Caki2 (cell line): ENCODE data around the gene RNPS1. TPM values are rescaled to one million over a fixed set of nuclear protein-coding genes. Genes with fewer than 3 reads are reported as not detected.

Experiments
- DNase-seq: peaks from one replicate; pipeline ENCODE4 v3.0.0-alpha.2; 2015; ENCODE audit warnings: low read depth
- in situ Hi-C: cut with HindIII; loops from 2 replicates; pipeline ENCODE4 v1.10.0; 2016; ENCODE audit warnings: low sequenced_read_pairs, low pct_unique_long_range_greater_than_20kb, mixed read lengths
- total RNA-seq: library from RNA; depleted of rRNA; stranded (reverse); fragments of >200 nt; shearing (Covaris generic); gene quantifications from 2 replicates; pipeline ENCODE4 v1.2.3, GENCODE V29; 2014; ENCODE audit warnings: low replicate concordance; rRNA removed

The RNPS1 gene, protein sequence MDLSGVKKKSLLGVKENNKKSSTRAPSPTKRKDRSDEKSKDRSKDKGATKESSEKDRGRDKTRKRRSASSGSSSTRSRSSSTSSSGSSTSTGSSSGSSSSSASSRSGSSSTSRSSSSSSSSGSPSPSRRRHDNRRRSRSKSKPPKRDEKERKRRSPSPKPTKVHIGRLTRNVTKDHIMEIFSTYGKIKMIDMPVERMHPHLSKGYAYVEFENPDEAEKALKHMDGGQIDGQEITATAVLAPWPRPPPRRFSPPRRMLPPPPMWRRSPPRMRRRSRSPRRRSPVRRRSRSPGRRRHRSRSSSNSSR
- total RNA-seq, result 151 and 155 TPM in 2 replicates

GRCh38 chr16:2267913-2268666 lies at the start of gene RNPS1:
Gene RNPS1 (minus strand): TSS chr16:2268126. CDS start chr16:2264643, 3,483 bp downstream.
- in situ Hi-C loops, result no loop called here
- DNase-seq, result peak; percentile 99

- in situ Hi-C loops, result no loop called here
- no peak for DNase-seq
These were observed 49.5 kb upstream of the RNPS1 start for GRCh38 chr16:2317231-2318020.

DNA sequence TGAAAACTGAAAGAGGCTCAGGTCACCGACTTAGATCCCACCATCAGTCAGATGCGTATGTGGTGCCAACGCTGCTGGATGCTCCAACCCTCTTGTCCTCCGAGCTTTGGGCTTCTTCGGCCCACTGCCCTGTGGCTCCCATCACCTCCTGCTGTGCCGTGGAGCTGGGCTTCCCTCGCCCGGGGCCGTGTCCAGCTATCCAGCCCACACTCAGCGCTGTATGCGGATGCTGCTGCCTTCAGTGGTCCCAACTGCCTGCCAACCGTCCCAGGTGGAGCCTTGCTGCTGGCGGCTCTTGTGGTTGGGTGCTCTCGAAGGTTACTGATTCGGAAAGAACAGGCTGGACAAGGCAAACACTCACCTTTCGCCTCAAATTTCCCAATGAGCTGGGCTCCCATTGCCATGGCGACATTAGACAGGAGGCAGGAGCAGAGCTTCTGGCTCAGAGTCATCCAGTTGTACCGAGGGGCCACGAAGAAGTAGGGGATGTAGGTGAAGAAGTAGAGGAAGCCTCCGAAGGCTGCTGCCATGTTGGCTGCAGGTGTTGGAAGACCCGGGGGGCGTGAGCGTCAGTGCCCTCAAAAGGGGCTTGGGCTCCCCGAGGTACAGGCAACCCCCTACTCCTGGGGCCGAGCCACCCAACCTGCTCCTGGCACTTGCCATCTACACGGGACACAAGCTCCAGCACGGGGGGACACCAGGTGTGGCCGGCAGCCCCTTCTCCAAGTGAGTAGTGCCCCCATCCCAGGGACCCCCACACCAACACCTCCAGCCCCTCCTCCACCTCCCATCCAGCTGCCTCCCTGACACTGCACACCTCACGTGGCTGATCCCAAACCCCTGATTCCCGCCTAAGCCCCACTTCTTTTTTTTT lies 40.4 kb upstream of the RNPS1 start:
- no peak for DNase-seq
- in situ Hi-C loops, result no loop called here

DNA sequence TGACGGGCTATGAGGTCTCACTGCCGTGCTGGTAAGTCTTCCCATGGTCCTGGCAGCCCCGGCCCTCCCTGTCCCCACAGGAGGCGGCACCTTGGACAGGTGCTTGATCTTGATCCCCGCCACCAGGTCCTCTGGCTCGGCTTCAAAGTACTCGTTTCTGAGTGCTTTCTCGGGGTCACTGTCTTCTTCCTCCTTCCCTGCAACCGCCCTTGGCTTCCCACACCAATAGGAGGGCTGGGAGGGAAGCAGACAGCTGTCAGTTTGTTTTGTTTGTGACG lies 31.9 kb upstream of the RNPS1 start:
- DNase-seq, result no peak
- in situ Hi-C loops, result no loop called here

DNA sequence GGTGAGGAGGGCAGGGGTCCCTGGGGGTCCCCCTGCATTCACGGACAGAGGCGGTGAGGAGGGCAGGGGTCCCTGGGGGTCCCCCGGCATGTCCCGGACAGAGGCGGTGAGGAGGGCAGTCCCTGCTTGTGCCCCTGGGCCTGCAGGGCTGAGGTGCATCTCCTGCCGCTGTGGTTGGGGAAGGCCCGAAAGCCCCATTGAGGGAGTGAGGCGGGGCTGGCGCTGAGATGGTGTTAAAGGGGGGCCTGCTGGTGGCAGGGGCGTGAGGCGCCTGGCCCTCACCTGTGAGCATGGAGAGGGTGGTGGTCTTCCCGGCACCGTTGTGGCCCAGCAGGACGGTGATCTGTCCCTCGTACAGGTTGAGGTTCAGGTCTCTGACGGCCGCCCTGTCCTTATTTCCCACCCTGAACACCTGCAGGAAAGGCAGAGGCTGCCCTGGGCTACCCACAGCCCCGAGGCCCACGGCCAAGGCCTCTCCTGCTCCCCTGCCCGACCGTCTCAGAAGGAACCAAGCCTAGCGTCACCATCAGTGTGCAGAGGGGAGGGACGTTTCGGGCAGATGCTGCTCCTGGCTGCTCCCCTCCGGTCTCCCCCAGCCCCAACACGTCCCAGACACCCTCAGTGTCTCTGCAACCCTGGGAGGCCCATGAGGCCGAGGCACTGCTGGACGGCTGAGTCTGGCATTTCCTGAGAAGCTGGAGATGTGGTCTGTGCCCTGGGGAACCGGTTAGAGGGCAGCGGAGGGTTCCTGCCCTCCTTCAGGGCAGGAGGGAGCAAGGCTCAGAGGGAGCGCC lies 31.4 kb upstream of the RNPS1 start:
- DNase-seq, result no peak
- in situ Hi-C loops, result no loop called here

DNA sequence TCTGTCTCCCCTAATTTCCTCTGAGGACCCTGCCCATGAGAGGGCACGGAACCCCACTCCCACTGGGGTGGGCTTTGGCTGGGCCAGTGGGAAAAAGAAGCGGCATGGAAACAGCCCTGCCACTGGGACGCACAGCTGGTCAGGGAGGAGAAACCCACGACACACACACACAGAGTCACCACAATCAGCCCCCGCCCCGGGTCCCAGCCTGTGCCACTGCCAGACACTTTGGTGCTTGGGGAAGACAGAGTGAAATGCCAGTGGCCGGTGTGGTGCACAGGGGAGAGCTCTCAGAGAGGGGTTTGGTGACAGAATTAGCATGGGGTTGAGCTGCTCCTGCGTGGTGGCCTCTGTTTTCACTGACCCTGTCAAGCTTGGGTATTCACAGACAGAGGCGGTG lies 30.7 kb upstream of the RNPS1 start:
- no peak for DNase-seq
- in situ Hi-C loops, result no loop called here

GRCh38 chr16:2297506-2297860 lies 29.6 kb upstream of the RNPS1 start:
- in situ Hi-C loops, result no loop called here
- no peak for DNase-seq

- in situ Hi-C loops, result no loop called here
- DNase-seq, result no peak
These were observed 29.0 kb upstream of the RNPS1 start for GRCh38 chr16:2296661-2297505.

DNA sequence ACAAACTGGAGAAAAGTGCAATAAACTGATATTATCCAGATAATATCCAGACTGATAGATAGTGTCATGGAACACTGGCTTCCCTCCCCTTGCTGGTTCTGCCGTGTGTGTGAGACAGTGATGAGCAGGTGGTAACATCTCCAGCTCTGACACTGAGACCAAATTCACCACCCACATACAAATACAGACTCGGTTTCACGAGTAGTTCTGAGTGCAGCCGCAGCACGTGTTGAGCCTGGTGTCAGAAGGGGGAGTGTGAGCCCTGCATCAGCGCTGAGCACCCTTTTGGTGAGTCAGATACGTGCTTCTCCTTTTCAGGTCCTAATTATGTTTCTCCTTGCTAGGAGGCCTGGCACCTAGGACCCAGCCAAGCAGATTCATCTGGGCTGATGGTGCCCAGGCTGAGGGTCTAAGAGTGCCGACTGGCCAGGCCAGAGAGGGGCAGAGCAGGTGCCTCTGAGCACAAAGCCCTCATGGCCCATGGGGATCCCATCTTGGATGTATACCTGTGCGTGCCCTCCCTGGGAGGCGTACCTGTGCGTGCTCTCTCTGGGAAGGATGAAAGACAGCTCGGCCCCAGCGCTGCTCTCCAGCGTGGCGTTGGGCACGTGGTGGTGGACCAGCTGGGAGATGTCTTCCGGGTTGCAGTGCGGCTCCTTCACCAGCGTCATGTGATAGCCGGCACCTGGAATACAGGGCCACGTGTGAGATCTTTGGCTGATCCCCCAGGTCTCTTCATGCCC lies 27.3 kb upstream of the RNPS1 start:
- no peak for DNase-seq
- in situ Hi-C loops, result no loop called here

DNA sequence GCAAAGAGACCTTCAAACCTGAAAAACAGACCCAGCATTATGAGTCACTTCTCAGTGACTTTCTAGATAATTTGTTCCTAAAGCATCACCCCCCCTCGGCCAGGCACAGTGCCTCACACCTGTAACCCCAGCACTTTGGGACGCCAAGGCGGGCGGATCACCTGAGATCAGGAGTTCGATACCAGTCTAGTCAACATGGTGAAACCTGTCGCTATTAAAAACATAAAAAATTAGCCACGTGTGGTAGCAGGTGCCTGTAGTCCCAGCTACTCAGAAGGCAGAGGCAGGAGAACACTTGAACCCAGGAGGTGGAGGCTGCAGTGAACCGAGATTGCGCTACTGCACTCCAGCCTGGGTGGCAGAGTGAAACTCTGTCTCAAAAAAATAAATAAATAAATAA lies 24.3 kb upstream of the RNPS1 start:
- in situ Hi-C loops, result no loop called here
- DNase-seq, result no peak

- in situ Hi-C loops, result no loop called here
- DNase-seq, result no peak
These were observed 21.4 kb upstream of the RNPS1 start for GRCh38 chr16:2289282-2289681.

GRCh38 chr16:2288726-2289125 lies 20.8 kb upstream of the RNPS1 start:
- no peak for DNase-seq
- in situ Hi-C loops, result no loop called here

DNA sequence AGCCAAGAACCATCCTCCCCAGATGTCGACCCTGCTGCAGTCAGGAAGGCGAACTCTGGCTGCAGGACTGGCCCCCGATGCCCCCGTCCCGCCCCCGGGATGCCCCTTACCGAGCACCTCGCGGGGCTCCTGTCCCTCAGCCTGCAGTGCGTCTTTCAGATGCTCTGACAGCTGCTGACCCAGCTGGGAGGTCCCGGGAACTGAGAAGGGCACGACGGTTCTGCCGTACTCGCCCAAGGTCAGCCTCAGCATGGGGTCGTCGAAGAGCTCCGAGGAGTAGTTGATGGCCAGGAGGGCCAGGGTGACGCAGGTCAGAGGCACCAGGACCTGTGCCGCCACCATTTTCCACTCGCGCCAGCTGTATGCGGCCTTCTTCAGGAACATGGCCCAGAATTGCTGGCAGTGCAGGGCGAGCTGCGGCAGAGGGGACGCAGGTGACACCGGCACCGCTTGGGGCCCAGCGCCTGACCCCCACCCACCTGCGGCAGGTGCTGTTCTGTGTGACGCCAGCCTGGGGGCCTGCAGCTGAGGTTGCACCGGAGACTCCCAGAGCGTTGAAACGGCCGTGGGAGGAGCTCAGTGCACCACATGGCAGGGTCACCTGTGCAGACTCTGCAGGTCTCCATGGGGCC lies 20.1 kb upstream of the RNPS1 start:
- in situ Hi-C loops, result no loop called here

DNA sequence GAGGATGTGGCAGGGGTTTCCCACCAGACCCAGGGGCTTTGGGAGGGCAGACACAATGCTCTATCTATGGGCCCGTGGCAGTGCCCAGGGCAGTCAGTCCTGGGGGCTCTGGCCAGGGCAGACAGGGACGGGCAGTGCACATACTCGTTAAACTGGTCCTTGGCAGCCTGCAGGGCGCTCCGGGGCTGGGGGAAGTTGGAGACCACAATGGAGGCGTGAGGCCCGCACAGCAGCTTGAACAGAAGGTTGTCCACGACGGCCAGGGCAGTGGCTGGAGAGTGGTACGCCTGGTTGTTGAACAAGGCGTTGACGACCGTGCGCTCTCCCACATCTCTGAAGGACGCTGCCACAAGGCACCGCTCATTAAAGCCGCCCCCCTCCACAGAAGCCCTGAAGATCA lies 18.6 kb upstream of the RNPS1 start:
- in situ Hi-C loops, result no loop called here
- no peak for DNase-seq

More for the DNA sequence above, 20.1 kb upstream of the RNPS1 start:
- no peak for DNase-seq

DNA sequence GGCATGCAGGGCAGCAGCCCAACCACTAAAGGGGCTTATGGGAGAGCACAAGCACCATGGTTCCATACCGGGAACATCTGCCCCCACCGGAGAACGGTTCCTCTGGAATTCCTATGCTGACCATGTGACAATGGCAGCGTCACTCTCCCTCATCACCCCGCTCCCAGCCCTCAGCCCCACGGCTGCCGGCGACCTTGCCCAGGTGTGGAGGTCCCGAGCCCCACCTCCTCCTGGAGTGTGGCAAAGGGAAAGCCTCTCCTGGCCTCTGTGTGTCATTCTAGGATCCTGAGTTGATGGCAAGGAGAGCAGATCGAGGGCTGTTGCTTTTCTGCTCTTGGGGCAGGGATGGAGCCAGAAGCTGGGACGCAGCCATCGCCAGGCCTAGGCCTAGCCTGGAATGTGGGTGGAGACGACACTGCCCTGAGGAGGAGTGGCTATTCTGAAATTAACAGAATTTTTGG lies 17.8 kb upstream of the RNPS1 start:
- DNase-seq, result no peak
- in situ Hi-C loops, result no loop called here
